ENCODE results near the gene THEM4. TPM values are rescaled to one million over a fixed set of nuclear protein-coding genes. Genes with fewer than 3 reads are reported as not detected.

THEM4 gene
- total RNA-seq, 1 experiment from 2014 or later, result 1.2 TPM

DNA sequence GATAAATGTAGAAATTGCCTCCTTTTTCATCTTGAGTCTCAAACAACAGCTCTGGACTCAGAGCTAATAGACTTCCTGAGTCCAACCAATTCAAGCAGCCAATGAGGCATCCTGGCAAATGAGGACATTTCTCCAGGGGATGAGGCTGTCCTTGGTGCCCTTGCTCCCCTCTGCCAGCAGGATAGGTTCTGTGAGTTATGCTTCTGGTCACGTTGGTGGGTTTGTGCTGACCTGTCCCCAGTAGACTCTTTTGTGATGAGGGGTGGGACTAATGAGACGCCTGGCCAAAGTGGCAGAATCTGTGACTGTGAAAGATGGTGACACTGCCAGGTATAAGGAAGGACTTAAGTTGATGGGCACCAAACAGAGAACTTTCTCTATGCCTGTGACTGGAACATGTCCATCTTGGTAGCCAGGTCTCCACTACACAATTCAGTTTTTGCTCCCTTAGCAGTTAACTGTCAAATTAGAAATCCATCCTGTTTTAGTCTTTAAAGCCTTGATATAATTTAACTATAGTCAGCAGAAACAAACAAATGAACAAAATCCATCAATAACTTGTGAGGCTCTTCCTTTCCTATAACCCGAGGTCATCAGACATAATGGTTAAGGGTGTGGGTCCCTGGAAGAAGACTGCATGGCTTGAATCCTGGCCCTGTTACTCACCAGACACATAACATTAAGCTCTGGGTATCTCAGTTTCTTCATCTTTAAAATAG, 35.7 kb upstream of the THEM4 start:
- no peak overlapping the region for H3K27ac ChIP-seq (ENCODE audit: low read depth, low read length, poor library complexity, severe bottlenecking)
- no peaks in the 10 kb centered on the region for H3K36me3 ChIP-seq (ENCODE audit: insufficient read depth, low read length, poor library complexity, severe bottlenecking)
- BruUV-seq (replicated peaks), result no TSS peak
- ChIA-PET POLR2A (ENCODE audit: low non-redundant PET) (no interaction called here), CTCF (interaction anchor here (0.8 kb wide), 1 partner anchor 57 kb away, joined by 4 read pairs; no protein-coding TSS in a partner anchor)
- intact Hi-C loops (cut with micrococcal nuclease; ENCODE audit: unreplicated experiment), result no loop called here
- TF ChIP-seq, protein P1, sequence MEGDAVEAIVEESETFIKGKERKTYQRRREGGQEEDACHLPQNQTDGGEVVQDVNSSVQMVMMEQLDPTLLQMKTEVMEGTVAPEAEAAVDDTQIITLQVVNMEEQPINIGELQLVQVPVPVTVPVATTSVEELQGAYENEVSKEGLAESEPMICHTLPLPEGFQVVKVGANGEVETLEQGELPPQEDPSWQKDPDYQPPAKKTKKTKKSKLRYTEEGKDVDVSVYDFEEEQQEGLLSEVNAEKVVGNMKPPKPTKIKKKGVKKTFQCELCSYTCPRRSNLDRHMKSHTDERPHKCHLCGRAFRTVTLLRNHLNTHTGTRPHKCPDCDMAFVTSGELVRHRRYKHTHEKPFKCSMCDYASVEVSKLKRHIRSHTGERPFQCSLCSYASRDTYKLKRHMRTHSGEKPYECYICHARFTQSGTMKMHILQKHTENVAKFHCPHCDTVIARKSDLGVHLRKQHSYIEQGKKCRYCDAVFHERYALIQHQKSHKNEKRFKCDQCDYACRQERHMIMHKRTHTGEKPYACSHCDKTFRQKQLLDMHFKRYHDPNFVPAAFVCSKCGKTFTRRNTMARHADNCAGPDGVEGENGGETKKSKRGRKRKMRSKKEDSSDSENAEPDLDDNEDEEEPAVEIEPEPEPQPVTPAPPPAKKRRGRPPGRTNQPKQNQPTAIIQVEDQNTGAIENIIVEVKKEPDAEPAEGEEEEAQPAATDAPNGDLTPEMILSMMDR (conservative IDR thresholded peaks at IDR 0.05; ENCODE audit: low read depth, low read length), result no peak
- no peak for TF ChIP-seq EZH2 (IDR thresholded peaks at IDR 0.05; ENCODE audit: borderline replicate concordance, low read depth, low read length, poor library complexity, severe bottlenecking)
- H3K9me3 ChIP-seq (ENCODE audit: low read depth, low read length, poor library complexity, severe bottlenecking), result no peaks in the 10 kb centered on the region
- no peak for DNase-seq (ENCODE audit: low spot score)
- H3K27me3 ChIP-seq (replicated peaks; ENCODE audit: insufficient read depth, low read depth, low read length, poor library complexity), result peaks cover 8% of the 10 kb centered on the region
- no peak overlapping the region for H3K4me3 ChIP-seq (ENCODE audit: low read depth, low read length, poor library complexity, severe bottlenecking)
- no peaks in the 10 kb centered on the region for H3K4me1 ChIP-seq (ENCODE audit: insufficient read depth, low read length, poor library complexity, severe bottlenecking)

DNA sequence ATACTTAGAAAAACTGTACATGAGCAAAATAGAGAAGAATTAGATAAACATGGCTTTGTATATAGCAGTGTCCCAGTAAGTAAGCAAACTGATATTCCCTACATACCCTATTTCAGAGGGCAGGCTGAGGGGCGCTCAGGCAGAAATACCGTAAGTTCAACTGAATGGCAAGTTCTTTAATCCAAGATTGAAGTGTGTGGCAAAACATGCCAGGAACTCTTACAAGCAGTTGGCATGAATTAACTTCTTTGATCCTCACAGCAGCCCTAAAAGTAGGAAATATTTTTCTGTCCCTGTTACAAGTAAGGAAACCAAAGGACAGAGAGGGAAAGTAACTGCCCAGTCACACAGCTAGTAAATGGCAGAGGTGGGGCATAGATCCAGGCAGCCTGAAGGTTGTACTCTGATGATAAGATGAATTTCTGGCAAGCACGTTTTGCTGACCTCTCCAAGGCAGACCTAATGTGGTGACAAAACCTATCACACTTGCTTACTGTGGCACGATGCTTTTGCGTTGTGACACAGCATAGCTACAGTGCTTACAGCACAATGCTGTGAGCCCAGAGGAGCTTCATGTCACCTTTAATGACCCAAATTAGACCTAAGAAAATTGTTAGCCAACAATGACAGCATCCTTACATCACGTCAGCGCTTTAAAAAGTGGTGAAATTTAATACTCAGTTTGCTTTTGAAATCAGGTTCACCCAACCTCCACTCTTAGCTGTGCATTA, 35.0 kb upstream of the THEM4 start:
- H3K27ac ChIP-seq (ENCODE audit: low read depth, low read length, poor library complexity, severe bottlenecking), result no peak overlapping the region
- intact Hi-C loops (cut with micrococcal nuclease; ENCODE audit: unreplicated experiment), result no loop called here
- H3K27me3 ChIP-seq (replicated peaks; ENCODE audit: insufficient read depth, low read depth, low read length, poor library complexity), result peaks cover 8% of the 10 kb centered on the region
- H3K4me1 ChIP-seq (ENCODE audit: insufficient read depth, low read length, poor library complexity, severe bottlenecking), result no peaks in the 10 kb centered on the region
- no peak overlapping the region for H3K4me3 ChIP-seq (ENCODE audit: low read depth, low read length, poor library complexity, severe bottlenecking)
- ChIA-PET POLR2A (ENCODE audit: low non-redundant PET) (no interaction called here), CTCF (no interaction called here)
- DNase-seq (ENCODE audit: low spot score), result no peak
- no TSS peak for BruUV-seq (replicated peaks)
- TF ChIP-seq, protein P1 (conservative IDR thresholded peaks at IDR 0.05; ENCODE audit: low read depth, low read length), result no peak
- no peak for TF ChIP-seq EZH2 (IDR thresholded peaks at IDR 0.05; ENCODE audit: borderline replicate concordance, low read depth, low read length, poor library complexity, severe bottlenecking)
- H3K36me3 ChIP-seq (ENCODE audit: insufficient read depth, low read length, poor library complexity, severe bottlenecking), result no peaks in the 10 kb centered on the region
- no peaks in the 10 kb centered on the region for H3K9me3 ChIP-seq (ENCODE audit: low read depth, low read length, poor library complexity, severe bottlenecking)

DNA sequence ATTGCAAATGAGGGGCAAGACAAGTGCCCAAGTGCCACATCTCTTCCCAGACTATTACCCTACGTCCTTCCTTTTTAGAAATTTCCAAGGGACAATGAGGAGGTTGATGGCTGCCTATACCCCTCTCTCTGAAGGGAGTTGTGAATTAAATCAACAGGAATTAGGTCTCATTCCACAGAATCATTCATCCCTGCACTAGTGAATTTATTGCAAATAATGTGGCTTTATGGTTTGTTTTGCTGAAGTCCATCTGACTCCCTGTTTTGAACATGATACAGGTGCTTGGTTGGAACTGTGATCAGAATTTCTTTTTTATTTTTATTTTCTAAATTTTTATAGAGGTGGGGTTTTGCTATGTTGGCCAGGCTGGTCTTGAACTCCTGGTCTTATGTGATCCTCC, 34.3 kb upstream of the THEM4 start:
- peaks cover 8% of the 10 kb centered on the region for H3K27me3 ChIP-seq (replicated peaks; ENCODE audit: insufficient read depth, low read depth, low read length, poor library complexity)
- BruUV-seq (replicated peaks), result no TSS peak
- no peak for TF ChIP-seq EZH2 (IDR thresholded peaks at IDR 0.05; ENCODE audit: borderline replicate concordance, low read depth, low read length, poor library complexity, severe bottlenecking)
- TF ChIP-seq, protein P1 (conservative IDR thresholded peaks at IDR 0.05; ENCODE audit: low read depth, low read length), result no peak
- H3K4me1 ChIP-seq (ENCODE audit: insufficient read depth, low read length, poor library complexity, severe bottlenecking), result no peaks in the 10 kb centered on the region
- ChIA-PET CTCF (no interaction called here), POLR2A (ENCODE audit: low non-redundant PET) (no interaction called here)
- DNase-seq (ENCODE audit: low spot score), result no peak
- no peak overlapping the region for H3K27ac ChIP-seq (ENCODE audit: low read depth, low read length, poor library complexity, severe bottlenecking)
- intact Hi-C loops (cut with micrococcal nuclease; ENCODE audit: unreplicated experiment), result no loop called here
- H3K9me3 ChIP-seq (ENCODE audit: low read depth, low read length, poor library complexity, severe bottlenecking), result no peaks in the 10 kb centered on the region
- no peak overlapping the region for H3K4me3 ChIP-seq (ENCODE audit: low read depth, low read length, poor library complexity, severe bottlenecking)
- H3K36me3 ChIP-seq (ENCODE audit: insufficient read depth, low read length, poor library complexity, severe bottlenecking), result no peaks in the 10 kb centered on the region

All from A673 (cell line).